Activated CD4-positive, alpha-beta T cell treated with anti-CD3 and anti-CD28 coated beads for 1 hour (primary cell): ENCODE measurements around the gene SPHK1.
A peak's percentile ranks its signal among the peaks of the same experiment; 100 is the strongest.
"Not testable (repeated sequence)": the region's sequence is repeated elsewhere in the genome, so short reads cannot be mapped to it uniquely, and the experiment has no call there.

Experiments used
- DNase-seq: peaks from one replicate; pipeline ENCODE4 v3.0.0-alpha.2; 2020

The SPHK1 gene

DNA sequence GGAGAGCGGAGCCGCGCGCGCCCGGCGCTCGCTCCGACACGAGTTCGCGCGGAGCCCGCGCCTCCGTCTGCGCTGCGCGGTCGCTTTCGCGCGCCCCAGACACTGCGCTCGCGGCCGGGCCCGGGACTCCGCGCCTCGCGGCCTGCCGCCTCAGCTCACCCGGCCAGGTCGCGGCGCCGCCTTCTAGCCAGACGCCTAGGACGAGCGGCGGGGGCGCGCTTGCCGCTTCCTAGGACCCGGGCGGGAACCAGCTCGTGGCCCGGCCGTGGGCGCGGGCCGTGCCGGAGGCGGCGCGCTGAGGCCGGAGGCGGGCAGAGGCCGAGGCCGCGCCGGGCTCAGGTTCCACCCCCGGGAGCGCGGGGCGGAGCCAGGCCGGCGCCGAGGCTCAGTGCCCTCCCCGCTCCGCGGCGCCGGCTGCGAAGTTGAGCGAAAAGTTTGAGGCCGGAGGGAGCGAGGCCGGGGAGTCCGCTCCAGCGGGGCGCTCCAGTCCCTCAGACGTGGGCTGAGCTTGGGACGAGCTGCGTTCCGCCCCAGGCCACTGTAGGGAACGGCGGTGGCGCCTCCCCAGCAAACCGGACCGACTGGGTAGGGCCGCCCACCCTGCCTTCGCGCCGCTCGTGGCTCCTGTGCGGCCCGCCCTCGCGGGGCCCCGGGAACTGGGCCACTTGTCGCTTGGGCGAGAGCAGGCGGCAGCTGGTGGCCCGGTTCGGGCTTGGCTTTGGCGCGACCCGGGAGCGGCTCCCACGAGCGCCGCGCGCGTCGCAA lies at the start of gene SPHK1:
Gene SPHK1, plus strand, starts transcription at position 388 of the 765 bp plus-strand sequence. CDS start 1,036 bp downstream, outside the sequence.
- peak; percentile 38 for DNase-seq

- DNase-seq, result no peak
Observed at GRCh38 chr17:76335716-76336381, 48.6 kb upstream of the SPHK1 start.

- DNase-seq, result no peak
Observed at GRCh38 chr17:76336756-76337412, 47.5 kb upstream of the SPHK1 start.

DNA sequence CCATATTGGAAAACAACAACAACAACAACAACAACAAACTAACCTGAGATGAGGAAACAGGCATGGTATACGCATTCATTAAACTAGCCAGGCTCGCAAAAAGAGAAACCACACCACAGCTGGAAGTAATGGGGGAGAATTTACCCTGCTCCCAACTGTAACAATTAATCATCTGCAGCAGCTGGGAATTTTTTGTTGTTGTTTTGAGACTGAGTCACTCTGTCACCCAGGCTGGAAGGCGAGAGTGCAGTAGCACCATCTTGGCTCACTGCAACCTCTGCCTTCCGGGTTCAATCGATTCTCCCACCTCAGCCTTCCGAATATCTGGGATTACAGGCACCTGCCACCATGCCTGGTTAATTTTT lies 47.0 kb upstream of the SPHK1 start:
- DNase-seq, result no peak

DNA sequence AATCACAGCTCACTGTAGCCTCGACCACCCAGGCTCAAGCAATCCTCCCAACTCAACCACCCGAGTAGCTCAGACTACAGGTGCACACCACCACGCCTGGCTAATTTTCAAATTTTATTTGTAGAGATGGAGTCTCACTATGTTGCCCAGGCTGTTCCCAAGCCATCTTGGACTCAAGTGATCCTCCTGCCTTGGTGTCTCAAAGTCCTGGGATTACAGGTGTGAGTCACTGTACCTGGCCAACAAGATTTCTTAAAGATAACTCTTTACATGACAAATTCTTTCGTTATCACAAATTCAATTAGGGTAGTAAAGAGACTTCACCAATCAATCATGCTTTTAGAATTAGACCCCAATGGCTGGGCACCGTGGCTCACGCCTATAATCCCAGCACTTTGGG lies 43.1 kb upstream of the SPHK1 start:
- no peak for DNase-seq

- no peak for DNase-seq
Observed at GRCh38 chr17:76343106-76343505, 41.3 kb upstream of the SPHK1 start.

DNA sequence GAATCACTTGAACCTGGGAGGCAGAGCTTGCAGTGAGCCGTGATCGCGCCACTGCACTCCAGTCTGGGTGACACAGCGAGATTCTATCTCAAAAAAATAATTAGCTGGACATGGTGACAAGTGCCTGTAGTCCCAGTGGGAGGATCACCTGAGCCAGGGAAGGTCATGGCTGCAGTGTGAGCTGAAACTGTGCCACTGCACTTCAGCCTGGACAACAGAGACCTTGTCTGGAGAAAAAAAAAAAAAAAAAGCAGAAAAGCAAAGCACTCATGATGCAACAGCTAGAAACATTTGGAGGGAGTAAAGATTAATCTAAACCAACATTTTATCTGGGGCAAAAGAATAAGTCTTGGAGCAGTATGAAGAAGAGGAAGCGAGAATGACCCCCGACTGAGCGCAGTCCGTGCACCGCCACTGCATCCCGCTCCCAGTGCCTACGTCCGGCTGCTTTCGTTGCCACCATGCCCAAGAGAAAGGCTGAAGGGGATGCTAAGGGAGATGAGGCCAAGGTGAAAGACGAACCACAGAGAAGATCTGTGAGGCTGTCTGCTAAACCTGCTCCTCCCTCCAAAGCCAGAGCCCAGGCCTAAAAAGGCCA lies 38.9 kb upstream of the SPHK1 start:
- DNase-seq, result no peak

DNA sequence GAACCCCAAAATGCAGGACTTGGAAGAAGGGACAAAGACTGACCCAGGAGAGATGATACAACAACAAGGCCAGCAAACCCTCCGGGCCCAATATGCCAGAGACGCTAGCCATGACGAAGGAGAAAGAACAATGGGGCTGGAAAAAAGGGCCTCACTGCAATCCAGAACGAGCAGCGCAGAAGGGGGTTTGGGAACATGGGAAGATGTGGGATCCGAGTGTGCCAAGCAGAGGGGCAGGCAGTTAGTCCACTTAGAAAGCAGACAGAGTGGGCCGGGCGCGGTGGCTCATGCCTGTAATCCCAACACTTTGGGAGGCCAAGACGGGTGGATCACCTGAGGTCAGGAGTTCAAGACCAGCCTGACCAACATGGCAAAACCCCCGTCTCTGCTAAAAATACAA lies 37.5 kb upstream of the SPHK1 start:
- not testable (repeated sequence) for DNase-seq

DNA sequence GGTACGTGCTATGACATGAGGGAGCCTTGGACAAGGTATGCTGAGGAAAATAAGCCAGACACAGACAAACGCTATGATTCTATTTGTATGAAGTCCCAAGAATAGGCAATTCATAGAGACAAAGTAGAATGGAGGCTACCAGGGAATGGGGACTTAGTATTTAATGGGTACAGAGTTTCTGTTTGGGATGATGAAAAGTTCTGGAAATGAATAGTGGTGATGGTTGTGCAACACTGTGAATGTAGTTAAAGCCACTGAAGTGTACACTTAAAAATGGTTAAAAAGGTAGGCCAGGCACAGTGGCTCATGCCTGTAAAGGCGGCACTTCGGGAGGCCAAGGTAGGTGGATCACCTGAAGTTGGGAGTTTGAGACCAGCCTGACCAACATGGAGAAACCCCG lies 33.9 kb upstream of the SPHK1 start:
- no peak for DNase-seq

GRCh38 chr17:76351526-76352071 lies 32.8 kb upstream of the SPHK1 start:
- no peak for DNase-seq

DNA sequence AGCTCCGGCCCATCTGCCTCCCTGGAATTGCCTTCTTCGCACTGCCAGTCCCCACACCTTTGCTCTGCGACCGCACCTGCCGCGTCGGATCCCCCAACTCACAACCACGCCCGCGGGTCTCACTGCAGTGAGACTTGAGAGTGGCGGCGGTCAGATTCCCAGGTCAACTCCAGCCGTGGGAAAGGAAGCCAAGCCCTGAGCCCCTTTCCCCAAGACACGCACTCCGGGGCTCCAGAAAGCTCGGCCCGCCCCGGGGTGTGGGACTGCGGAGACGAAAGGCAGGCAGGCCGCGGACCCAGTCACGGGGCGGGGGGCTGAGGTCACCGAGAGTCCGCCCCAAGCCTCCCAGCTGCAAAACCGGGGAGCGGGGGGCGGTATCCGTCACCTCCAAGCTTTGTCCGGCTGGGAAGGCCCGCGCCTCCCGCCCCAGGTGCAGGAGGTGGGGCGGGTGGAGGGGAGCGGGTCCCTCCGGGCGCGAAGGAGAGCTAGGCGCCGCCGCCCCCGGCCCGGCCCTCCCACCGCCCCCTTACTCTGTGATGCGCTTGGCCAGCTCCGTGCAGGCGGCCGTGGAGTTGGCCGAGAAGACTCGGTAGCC lies 31.3 kb upstream of the SPHK1 start:
- no peak for DNase-seq

DNA sequence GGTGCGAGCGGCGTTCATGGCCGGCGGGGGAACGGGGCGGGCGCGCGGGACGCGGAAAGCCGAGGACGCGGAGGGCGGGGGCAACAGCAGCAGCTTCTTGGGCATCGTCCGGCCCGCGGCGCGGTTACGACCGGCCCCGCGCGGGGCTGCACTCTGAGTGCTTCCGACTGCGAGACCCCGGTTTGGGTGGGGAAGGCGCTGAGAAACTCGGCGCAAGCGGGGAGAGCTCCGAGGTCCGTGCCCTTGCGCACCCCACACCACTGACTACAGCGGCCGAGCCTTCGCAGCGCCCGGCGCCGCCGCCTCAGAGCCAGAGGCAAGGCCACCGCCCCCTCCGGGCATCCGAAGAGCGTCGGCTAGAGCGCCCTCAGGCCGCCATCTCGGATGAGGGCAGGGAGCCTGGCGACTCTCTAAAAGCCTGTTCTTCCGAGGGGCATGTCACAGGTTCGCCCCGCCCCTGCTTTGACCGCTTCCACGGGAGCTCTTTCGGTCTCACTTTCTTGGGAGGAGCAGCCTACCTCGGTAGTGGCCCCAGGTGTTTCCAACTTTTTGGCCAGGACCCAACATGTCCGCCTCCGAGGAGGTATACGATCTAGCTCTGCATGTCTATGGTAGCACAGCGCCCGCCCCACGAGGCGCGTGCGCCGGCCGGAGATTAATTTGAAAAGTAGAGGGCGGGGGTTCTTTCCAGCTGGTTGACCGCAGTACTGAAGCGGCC lies 30.7 kb upstream of the SPHK1 start, which contains the start of gene PRPSAP1:
Gene PRPSAP1, minus strand, starts transcription at position 318 of the 718 bp plus-strand sequence. Its CDS starts 213 bp downstream, at position 105.
- DNase-seq, result peak; percentile 64

GRCh38 chr17:76354317-76354729 lies 30.1 kb upstream of the SPHK1 start:
- no peak for DNase-seq

- no peak for DNase-seq
Observed at GRCh38 chr17:76354747-76355310, 29.6 kb upstream of the SPHK1 start.

DNA sequence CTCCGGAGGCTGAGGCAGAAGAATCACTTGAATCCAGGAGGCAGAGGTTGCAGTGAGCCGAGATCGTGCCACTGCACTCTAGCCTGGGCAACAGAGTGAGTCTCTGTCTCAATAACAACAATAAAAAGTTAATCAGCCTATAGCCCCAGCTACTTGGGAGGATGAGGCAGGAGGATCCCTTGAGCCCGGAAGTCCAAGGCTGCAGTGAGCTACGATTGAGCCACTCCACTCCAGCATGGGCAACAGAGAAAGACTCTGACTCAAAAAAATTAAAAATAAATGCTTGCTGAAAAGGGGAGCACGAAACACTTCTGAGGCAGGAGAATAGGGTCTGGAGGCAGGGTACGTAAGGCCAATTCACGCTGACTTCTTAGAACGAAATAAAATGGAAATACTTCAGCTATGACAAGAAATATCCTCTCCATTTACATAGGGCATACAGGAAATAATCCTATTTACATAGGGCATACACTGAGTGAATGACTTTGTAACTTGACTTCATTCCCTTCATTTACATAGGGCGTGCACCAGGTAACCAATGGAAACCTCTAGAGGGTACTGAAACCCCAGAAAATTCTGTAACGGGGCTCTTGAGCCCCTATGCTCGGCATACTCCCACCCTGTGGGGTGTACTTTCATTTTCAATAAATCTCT lies 27.5 kb upstream of the SPHK1 start:
- no peak for DNase-seq

- no peak for DNase-seq
Observed at GRCh38 chr17:76357597-76358158, 26.7 kb upstream of the SPHK1 start.

DNA sequence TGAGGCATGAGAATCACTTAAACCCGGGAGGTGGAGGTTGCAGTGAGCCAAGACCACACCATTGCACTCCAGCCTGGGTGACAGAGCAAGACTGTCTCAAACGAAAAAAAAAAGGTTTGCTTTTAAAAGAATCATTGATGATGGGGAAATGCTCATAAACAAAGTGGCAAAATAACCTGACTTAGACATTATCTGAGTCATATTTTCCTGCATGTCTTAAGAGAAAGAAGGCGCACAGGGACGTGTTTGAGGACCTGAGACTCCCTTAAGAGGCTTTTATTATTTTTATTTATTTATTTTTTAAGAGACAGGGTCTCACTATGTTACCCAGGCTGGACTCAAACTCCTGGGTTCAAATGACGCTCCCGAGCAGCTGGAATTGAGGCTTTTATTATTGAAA lies 25.0 kb upstream of the SPHK1 start:
- no peak for DNase-seq

GRCh38 chr17:76359776-76360175 lies 24.6 kb upstream of the SPHK1 start:
- DNase-seq, result not testable (repeated sequence)

DNA sequence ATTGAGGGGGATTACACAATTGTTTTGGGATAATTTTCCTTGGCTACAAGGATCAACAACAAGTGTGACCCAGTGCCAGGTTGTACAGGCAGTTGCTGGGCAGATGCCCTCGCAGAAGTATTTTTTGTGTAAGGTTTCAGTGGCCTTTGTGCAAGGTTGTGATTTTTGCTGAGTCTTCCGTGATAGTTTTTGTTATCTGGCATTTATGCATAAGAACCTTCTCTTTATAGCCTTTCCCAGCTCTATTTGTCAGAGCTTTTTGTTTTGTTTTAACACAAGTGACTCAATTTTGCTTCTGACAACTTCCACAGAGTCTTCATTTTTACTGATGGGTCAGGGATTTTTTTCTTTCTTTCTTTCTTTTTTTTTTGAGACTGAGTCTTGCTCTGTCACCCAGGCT lies 23.9 kb upstream of the SPHK1 start:
- no peak for DNase-seq

GRCh38 chr17:76363107-76363842 lies 21.1 kb upstream of the SPHK1 start:
- no peak for DNase-seq
